K562 (cell line): ENCODE data around the gene CENPQ. TPM values are rescaled to one million over a fixed set of nuclear protein-coding genes. Genes with fewer than 3 reads are reported as not detected.

Experiments
- BCL6 ChIP-seq: fragments of 250-450 bp; sonication (Bioruptor Pico); IDR thresholded peaks from 2 replicates; pipeline ENCODE4 v1.4.0; 2020
- BRCA1 ChIP-seq, 2 experiments: fragments of 450-650 bp in 1 of 2; sonication (generic) in 1 of 2; formaldehyde crosslinking in 1 of 2; IDR thresholded peaks; 2 replicates each; pipeline versions ENCODE4 v1.5.0 to v1.6.1; 2017 to 2020; ENCODE audit warnings: mild to moderate bottlenecking in 1 of 2, missing genetic modification reagents in 1 of 2
- CBFA2T3 ChIP-seq: fragments of 450-650 bp; IDR thresholded peaks from 2 replicates; pipeline ENCODE4 v1.6.1; 2017
- CC2D1A ChIP-seq: fragments of 450-650 bp; IDR thresholded peaks from 2 replicates; pipeline ENCODE4 v1.6.1; 2017; ENCODE audit warnings: mild to moderate bottlenecking
- ERF ChIP-seq: fragments of 450-650 bp; formaldehyde crosslinking; IDR thresholded peaks from 2 replicates; pipeline ENCODE4 v1.4.0; 2020; ENCODE audit warnings: mild to moderate bottlenecking, mixed read lengths
- EZH2 ChIP-seq: IDR thresholded peaks from 2 replicates; pipeline ENCODE4 v1.6.1; 2012; ENCODE audit warnings: low read depth, mild to moderate bottlenecking, inconsistent platforms, low read length, borderline replicate concordance
- HNRNPUL1 ChIP-seq: fragments of 200-400 bp; formaldehyde crosslinking; IDR thresholded peaks from 2 replicates; pipeline ENCODE4 v1.6.1; 2017; ENCODE audit warnings: low read length
- NCOA1 ChIP-seq: fragments of 450-650 bp; IDR thresholded peaks from 2 replicates; pipeline ENCODE4 v1.6.1; 2016; ENCODE audit warnings: low read depth
- NEUROD1 ChIP-seq: fragments of 150-350 bp; IDR thresholded peaks from 2 replicates; pipeline ENCODE4 v1.6.1; 2014; ENCODE audit warnings: borderline replicate concordance, low read length, low read depth; ENCODE audit not compliant: partially characterized antibody
- NFYB ChIP-seq: IDR thresholded peaks from 2 replicates; pipeline ENCODE4 v1.6.1; 2011; ENCODE audit warnings: mild to moderate bottlenecking, moderate library complexity; ENCODE audit not compliant: insufficient read length; ENCODE audit errors: extremely low read depth
- POLR2B ChIP-seq: fragments of 450-650 bp; IDR thresholded peaks from 2 replicates; pipeline ENCODE4 v1.6.1; 2018; ENCODE audit warnings: low read depth; ENCODE audit not compliant: partially characterized antibody
- PYGO2 ChIP-seq: fragments of 450-650 bp; IDR thresholded peaks from 2 replicates; pipeline ENCODE4 v1.6.1; 2016; ENCODE audit warnings: mild to moderate bottlenecking, missing genetic modification characterization, moderate library complexity, missing compliant biosample characterization
- SREBF2 ChIP-seq: sonication (generic); formaldehyde crosslinking; IDR thresholded peaks from 2 replicates; pipeline ENCODE4 v1.4.0; 2020; ENCODE audit warnings: mild to moderate bottlenecking, missing genetic modification reagents
- SRSF7 ChIP-seq: fragments of 200-400 bp; formaldehyde crosslinking; optimal IDR thresholded peaks from 2 replicates; pipeline ENCODE3; 2017; ENCODE audit warnings: mild to moderate bottlenecking, low read depth, low read length
- TEAD1 ChIP-seq, 2 experiments: fragments of 450-650 bp in 1 of 2; sonication (generic) in 1 of 2; formaldehyde crosslinking; IDR thresholded peaks; 2 replicates each; pipeline versions ENCODE4 v1.4.0 to v1.8.0; 2020 to 2022; ENCODE audit warnings: mild to moderate bottlenecking in 2 of 2, missing genetic modification reagents in 1 of 2
- TSC22D4 ChIP-seq: fragments of 450-650 bp; IDR thresholded peaks from 2 replicates; pipeline ENCODE4 v1.6.1; 2016; ENCODE audit warnings: missing genetic modification characterization, missing biosample characterization, control low read depth
- ZNF347 ChIP-seq: fragments of 450-650 bp; formaldehyde crosslinking; IDR thresholded peaks from 2 replicates; pipeline ENCODE4 v1.4.0; 2020; ENCODE audit warnings: low read depth, mild to moderate bottlenecking, moderate library complexity
- ZNF431 ChIP-seq: sonication (generic); formaldehyde crosslinking; IDR thresholded peaks from 2 replicates; pipeline ENCODE4 v1.8.0; 2022; ENCODE audit warnings: mild to moderate bottlenecking, missing genetic modification reagents
- polyA plus RNA-seq, 8 experiments: library from polyadenylated mRNA; depleted of rRNA in 4 of 8; stranded (reverse) in 5 of 8; unstranded in 3 of 8; fragments of >200 nt; fragmentation: Nextera tagmentation in 2 of 8; fragmentation: Illumina TruSeq in 1 of 8; extraction: Ambion mirVana in 2 of 8; extraction: Trizol in 1 of 8; gene quantifications; 2 replicates each; pipeline versions ENCODE4 v1.2.1 to v1.2.3, GENCODE V29; 2011 to 2014; ENCODE audit warnings: inconsistent platforms in 1 of 8, missing spikeins in 1 of 8
- total RNA-seq, 7 experiments: library from RNA; depleted of rRNA in 6 of 7; stranded (reverse); fragments of >200 nt in 6 of 7; fragmentation: Illumina TruSeq in 2 of 7; extraction: Trizol in 2 of 7; gene quantifications; 2 replicates each; pipeline versions ENCODE4 v1.2.1 to v1.2.3, GENCODE V29; 2011 to 2021; ENCODE audit warnings: low replicate concordance in 1 of 7
- TF ChIP-seq, protein P1 (sequence below): fragments of 450-650 bp; IDR thresholded peaks from 2 replicates; pipeline ENCODE4 v1.6.1; 2017; ENCODE audit warnings: antibody characterized with exemption, mild to moderate bottlenecking
- TF ChIP-seq, protein P2 (sequence below), 2 experiments: fragments of 450-650 bp; conservative IDR thresholded peaks; 2 replicates each; pipeline ENCODE4 v1.6.1; 2017; ENCODE audit warnings: mild to moderate bottlenecking in 2 of 2, moderate library complexity in 2 of 2
- TF ChIP-seq, protein P3 (sequence below): fragments of 450-650 bp; IDR thresholded peaks from 2 replicates; pipeline ENCODE4 v1.6.1; 2016; ENCODE audit warnings: low read depth, mild to moderate bottlenecking, moderate library complexity
- TF ChIP-seq, protein P4 (sequence below): sonication (generic); formaldehyde crosslinking; IDR thresholded peaks from 2 replicates; pipeline ENCODE4 v1.8.1; 2022; ENCODE audit warnings: missing genetic modification reagents

The CENPQ gene
- total and polyA plus RNA-seq, 9 of the 15 experiments (the other 6 are each of a cell fraction or from before 2014, with no cell fraction given): 12.7 to 48.3 (median 26.4) TPM

DNA sequence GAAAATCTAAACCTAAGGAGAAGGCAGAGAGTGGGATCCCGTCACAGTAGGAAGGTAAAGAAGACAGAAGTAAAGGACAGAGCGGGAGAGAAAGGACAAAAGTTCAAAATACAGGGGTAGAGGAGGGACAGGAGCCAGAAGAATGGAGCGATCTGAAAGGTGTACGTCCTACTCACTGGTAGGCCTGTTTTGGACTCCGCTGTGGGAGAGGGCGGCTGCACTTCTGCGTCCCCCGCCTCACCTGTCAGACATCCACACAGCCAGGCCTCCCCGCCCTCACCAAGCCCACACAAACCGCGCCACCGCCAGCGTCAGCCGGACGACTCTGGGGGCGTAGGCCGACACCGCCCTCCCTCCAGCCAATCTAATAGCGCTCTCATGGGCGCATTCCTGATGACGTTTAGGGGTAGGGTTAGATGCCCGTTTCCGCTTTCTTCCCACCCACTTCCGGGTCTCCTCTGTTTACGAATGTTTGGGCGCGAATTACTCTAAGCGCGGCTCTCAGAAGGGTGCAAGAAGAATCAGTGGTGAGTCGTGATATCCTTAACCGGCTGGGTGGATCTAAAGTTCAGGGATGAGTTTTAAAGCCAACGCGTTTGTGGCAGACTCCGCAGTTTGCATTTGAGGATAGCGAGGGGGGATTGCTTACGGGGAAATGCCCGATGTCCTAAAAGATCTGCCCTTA lies at the start of gene CENPQ, which contains the start of gene MMUT (continued):
- TF ChIP-seq, protein P1, sequence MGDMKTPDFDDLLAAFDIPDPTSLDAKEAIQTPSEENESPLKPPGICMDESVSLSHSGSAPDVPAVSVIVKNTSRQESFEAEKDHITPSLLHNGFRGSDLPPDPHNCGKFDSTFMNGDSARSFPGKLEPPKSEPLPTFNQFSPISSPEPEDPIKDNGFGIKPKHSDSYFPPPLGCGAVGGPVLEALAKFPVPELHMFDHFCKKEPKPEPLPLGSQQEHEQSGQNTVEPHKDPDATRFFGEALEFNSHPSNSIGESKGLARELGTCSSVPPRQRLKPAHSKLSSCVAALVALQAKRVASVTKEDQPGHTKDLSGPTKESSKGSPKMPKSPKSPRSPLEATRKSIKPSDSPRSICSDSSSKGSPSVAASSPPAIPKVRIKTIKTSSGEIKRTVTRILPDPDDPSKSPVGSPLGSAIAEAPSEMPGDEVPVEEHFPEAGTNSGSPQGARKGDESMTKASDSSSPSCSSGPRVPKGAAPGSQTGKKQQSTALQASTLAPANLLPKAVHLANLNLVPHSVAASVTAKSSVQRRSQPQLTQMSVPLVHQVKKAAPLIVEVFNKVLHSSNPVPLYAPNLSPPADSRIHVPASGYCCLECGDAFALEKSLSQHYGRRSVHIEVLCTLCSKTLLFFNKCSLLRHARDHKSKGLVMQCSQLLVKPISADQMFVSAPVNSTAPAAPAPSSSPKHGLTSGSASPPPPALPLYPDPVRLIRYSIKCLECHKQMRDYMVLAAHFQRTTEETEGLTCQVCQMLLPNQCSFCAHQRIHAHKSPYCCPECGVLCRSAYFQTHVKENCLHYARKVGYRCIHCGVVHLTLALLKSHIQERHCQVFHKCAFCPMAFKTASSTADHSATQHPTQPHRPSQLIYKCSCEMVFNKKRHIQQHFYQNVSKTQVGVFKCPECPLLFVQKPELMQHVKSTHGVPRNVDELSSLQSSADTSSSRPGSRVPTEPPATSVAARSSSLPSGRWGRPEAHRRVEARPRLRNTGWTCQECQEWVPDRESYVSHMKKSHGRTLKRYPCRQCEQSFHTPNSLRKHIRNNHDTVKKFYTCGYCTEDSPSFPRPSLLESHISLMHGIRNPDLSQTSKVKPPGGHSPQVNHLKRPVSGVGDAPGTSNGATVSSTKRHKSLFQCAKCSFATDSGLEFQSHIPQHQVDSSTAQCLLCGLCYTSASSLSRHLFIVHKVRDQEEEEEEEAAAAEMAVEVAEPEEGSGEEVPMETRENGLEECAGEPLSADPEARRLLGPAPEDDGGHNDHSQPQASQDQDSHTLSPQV: no peak
- TF ChIP-seq NFYB (peak; percentile 58), HNRNPUL1 (no peak), EZH2 (no peak), ZNF347 (CRISPR knock-in tag) (no peak), ERF (CRISPR knock-in tag) (no peak), NCOA1 (peak; percentile 55; the same call in 1 of the 2 replicates), BRCA1 (IDR thresholded peaks at IDR 0.05) (no peak), BRCA1 (CRISPR knock-in tag; IDR thresholded peaks at IDR 0.05) (no peak), TEAD1 (CRISPR knock-in tag; IDR thresholded peaks at IDR 0.05) (peak; percentile 31 to 76; a peak in 2 of 4 replicates), CC2D1A (peak; percentile 82), PYGO2 (tag) (no peak), TSC22D4 (tag) (no peak), NEUROD1 (peak; percentile 56), ZNF431 (CRISPR knock-in tag) (0 out of 2 replicates have a peak, but pooled peaks have one; percentile 46), POLR2B (peak; percentile 80), BCL6 (CRISPR knock-in tag) (no peak), SREBF2 (no peak), CBFA2T3 (no peak), SRSF7 (no peak)
- TF ChIP-seq, protein P2, sequence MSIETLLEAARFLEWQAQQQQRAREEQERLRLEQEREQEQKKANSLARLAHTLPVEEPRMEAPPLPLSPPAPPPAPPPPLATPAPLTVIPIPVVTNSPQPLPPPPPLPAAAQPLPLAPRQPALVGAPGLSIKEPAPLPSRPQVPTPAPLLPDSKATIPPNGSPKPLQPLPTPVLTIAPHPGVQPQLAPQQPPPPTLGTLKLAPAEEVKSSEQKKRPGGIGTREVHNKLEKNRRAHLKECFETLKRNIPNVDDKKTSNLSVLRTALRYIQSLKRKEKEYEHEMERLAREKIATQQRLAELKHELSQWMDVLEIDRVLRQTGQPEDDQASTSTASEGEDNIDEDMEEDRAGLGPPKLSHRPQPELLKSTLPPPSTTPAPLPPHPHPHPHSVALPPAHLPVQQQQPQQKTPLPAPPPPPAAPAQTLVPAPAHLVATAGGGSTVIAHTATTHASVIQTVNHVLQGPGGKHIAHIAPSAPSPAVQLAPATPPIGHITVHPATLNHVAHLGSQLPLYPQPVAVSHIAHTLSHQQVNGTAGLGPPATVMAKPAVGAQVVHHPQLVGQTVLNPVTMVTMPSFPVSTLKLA (conservative IDR thresholded peaks at IDR 0.05): peak; percentile 90 to 97
- TF ChIP-seq, protein P3, sequence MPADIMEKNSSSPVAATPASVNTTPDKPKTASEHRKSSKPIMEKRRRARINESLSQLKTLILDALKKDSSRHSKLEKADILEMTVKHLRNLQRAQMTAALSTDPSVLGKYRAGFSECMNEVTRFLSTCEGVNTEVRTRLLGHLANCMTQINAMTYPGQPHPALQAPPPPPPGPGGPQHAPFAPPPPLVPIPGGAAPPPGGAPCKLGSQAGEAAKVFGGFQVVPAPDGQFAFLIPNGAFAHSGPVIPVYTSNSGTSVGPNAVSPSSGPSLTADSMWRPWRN: no peak
- TF ChIP-seq, protein P4, sequence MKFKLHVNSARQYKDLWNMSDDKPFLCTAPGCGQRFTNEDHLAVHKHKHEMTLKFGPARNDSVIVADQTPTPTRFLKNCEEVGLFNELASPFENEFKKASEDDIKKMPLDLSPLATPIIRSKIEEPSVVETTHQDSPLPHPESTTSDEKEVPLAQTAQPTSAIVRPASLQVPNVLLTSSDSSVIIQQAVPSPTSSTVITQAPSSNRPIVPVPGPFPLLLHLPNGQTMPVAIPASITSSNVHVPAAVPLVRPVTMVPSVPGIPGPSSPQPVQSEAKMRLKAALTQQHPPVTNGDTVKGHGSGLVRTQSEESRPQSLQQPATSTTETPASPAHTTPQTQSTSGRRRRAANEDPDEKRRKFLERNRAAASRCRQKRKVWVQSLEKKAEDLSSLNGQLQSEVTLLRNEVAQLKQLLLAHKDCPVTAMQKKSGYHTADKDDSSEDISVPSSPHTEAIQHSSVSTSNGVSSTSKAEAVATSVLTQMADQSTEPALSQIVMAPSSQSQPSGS: no peak
